Right lobe of liver (tissue), 6 donors: ENCODE data around the gene NYAP2. TPM values are rescaled to one million over a fixed set of nuclear protein-coding genes. Genes with fewer than 3 reads are reported as not detected.

Source experiments
- ATAC-seq, 4 donors: fragments of 200-7000 bp; cut with Tn5 transposase; one replicate each; pipeline ENCODE4 v1.9.1; 2020; ENCODE audit warnings: mild to moderate bottlenecking in 4 of 4, moderate library complexity in 4 of 4
- DNase-seq, 3 donors: peaks; one replicate each; pipeline ENCODE4 v3.0.0-alpha.2; 2020
- H3K27ac ChIP-seq, 3 donors: fragments of 200-600 bp; one replicate each; pipeline ENCODE4 v1.8.0; 2022
- H3K27me3 ChIP-seq, 2 donors: fragments of 200-600 bp; one replicate each; pipeline ENCODE4 v1.8.0; 2022
- H3K36me3 ChIP-seq, 4 donors: fragments of 200-600 bp; sonication (generic) in 1 of 4; one replicate each; pipeline versions ENCODE4 v1.5.1 to v1.8.0; 2017 to 2022; ENCODE audit warnings: control low read depth in 1 of 4
- H3K4me1 ChIP-seq, 4 donors: fragments of 200-600 bp; sonication (generic) in 1 of 4; one replicate each; pipeline versions ENCODE4 v1.5.1 to v1.8.0; 2017 to 2022; ENCODE audit warnings: control low read depth in 1 of 4
- H3K4me3 ChIP-seq, 3 donors: fragments of 200-600 bp; one replicate each; pipeline ENCODE4 v1.8.0; 2022
- H3K9me3 ChIP-seq, 4 donors: fragments of 200-600 bp; sonication (generic) in 1 of 4; one replicate each; pipeline versions ENCODE4 v1.5.1 to v1.8.0; 2017 to 2022; ENCODE audit warnings: control low read depth in 1 of 4
- CTCF ChIP-seq, 4 donors: fragments of 200-600 bp in 3 of 4; fragments of 450-650 bp in 1 of 4; IDR thresholded peaks; one replicate each; pipeline versions ENCODE4 v1.5.1 to v1.8.0; 2016 to 2022; ENCODE audit warnings: antibody characterized with exemption in 4 of 4, mild to moderate bottlenecking in 2 of 4
- POLR2A ChIP-seq: fragments of 450-650 bp; IDR thresholded peaks from one replicate; pipeline ENCODE4 v1.6.1; 2017; ENCODE audit warnings: antibody characterized with exemption, mild to moderate bottlenecking
- WGBS: methylation state at CpG from one replicate; pipeline ENCODE4 v1.1.6; 2018; ENCODE audit warnings: low coverage, low lambda C conversion rate; ENCODE audit not compliant: insufficient coverage; ENCODE audit errors: missing lambda C conversion rate; 5-methylcytosine and 5-hydroxymethylcytosine counted together
- intact Hi-C, 2 donors: fragments of 100-400 bp; cut with DNase I; formaldehyde crosslinking; loops; one replicate each; pipeline versions ENCODE4 v1.11.2 to v1.14.1; 2022
- total RNA-seq, 6 experiments: library from RNA; depleted of rRNA in 2 of 6; stranded (reverse); fragments of >200 nt in 2 of 6; fragmentation: NEBNext Ultra II Directional in 3 of 6; extraction: Animal tissue kit (Norgen Biotek cat#: 25700) in 3 of 6; gene quantifications; one replicate each; pipeline versions ENCODE4 v1.1.0 to v1.2.4, GENCODE V29; 2016 to 2023
- donor health status: DM: no; HTN: yes; CAD: no.
- donor health status: DM: no; HTN: no; CAD: no.
- donor health status: DM: no; HTN: no; CAD: no.
- donor health status: DM: no; HTN: yes; CAD: no.
- donor health status: DM: no; HTN: yes; CAD: no.

Gene NYAP2
- total RNA-seq, 6 experiments from 2014 or later = not detected

GRCh38 chr2:225640550-225640949, 241.0 kb downstream of the NYAP2 start:
- no peak for TF ChIP-seq CTCF (IDR thresholded peaks at IDR 0.05)
- TF ChIP-seq POLR2A = no peak
- WGBS = 60% methylated on average over 3 of the region's 3 CpGs
- intact Hi-C loops = no loop called here
- Histone ChIP-seq H3K27ac (no peak overlapping the region), H3K4me3 (no peak overlapping the region), H3K36me3 (no peaks in the 10 kb centered on the region), H3K27me3 (no peaks in the 10 kb centered on the region), H3K9me3 (no peaks in the 10 kb centered on the region), H3K4me1 (no peaks in the 10 kb centered on the region)
- DNase-seq (no peak), ATAC-seq (no peak)

GRCh38 chr2:225649274-225649673, 249.8 kb downstream of the NYAP2 start:
- Histone ChIP-seq H3K4me3 (no peak overlapping the region), H3K36me3 (no peaks in the 10 kb centered on the region), H3K4me1 (no peaks in the 10 kb centered on the region), H3K9me3 (no peaks in the 10 kb centered on the region), H3K27me3 (no peaks in the 10 kb centered on the region), H3K27ac (no peak overlapping the region)
- ATAC-seq (no peak), DNase-seq (no peak)
- intact Hi-C loops = no loop called here
- TF ChIP-seq POLR2A (no peak), CTCF (IDR thresholded peaks at IDR 0.05) (no peak)
- 46% methylated on average over 4 of the region's 4 CpGs for WGBS

DNA sequence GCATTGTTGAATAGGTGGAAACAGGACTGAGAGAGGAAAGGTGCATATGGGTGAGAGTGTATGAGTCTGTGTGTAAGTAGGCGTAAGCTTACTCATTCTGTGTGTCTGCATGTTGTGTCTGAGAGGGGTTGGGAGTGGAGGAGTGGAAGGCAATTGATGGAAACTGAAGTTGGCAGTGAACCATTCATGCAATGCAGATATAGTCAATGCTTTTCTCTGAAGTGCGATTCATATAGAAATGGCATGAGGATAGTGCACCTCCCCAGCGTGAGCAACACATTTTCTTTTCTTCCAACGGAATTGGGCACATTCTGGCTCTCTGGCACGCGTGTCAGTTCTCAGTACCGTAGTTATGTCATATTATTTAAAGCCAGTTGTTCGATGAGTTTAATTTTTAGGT, 250.5 kb downstream of the NYAP2 start:
- no peak overlapping the region for H3K27ac ChIP-seq
- no peaks in the 10 kb centered on the region for H3K36me3 ChIP-seq
- ATAC-seq (no peak), DNase-seq (no peak)
- 82% methylated on average over 8 of the region's 8 CpGs for WGBS
- no peak overlapping the region for H3K4me3 ChIP-seq
- no peaks in the 10 kb centered on the region for H3K9me3 ChIP-seq
- intact Hi-C loops = loop anchor here in 1 of 2 donors (10.0 kb wide), 1 partner anchor 365 kb away; no protein-coding TSS in a partner anchor
- H3K27me3 ChIP-seq = no peaks in the 10 kb centered on the region
- no peaks in the 10 kb centered on the region for H3K4me1 ChIP-seq
- TF ChIP-seq CTCF (IDR thresholded peaks at IDR 0.05) (no peak), POLR2A (no peak)

- Histone ChIP-seq H3K4me1 (no peaks in the 10 kb centered on the region), H3K27ac (no peak overlapping the region), H3K9me3 (no peaks in the 10 kb centered on the region), H3K36me3 (no peaks in the 10 kb centered on the region), H3K27me3 (no peaks in the 10 kb centered on the region), H3K4me3 (no peak overlapping the region)
- ATAC-seq = peak; percentile 82 to 89 (median 84)
- peak; percentile 68 to 76 (median 69) for DNase-seq
- 17% methylated on average over 11 of the region's 11 CpGs for WGBS
- intact Hi-C loops = loop anchor here in 1 of 2 donors (5.0 kb wide), 1 partner anchor 378 kb away; no protein-coding TSS in a partner anchor
- no peak for TF ChIP-seq POLR2A
- TF ChIP-seq CTCF (IDR thresholded peaks at IDR 0.05) = peak; percentile 75 to 90 (median 87)
Measured at GRCh38 chr2:225660262-225661131, 261.0 kb downstream of the NYAP2 start.
